Activated CD4-positive, CD25-positive, alpha-beta regulatory T cell treated with anti-CD3 and anti-CD28 coated beads, Interleukin-2, amount 50 U/mL, for 16 hours (primary cell): ENCODE measurements around the gene PRADC1.
"Not testable (repeated sequence)": the region's sequence is repeated elsewhere in the genome, so short reads cannot be mapped to it uniquely, and the experiment has no call there.

Experiments
- DNase-seq: peaks from one replicate; pipeline ENCODE4 v3.0.0-alpha.2; 2020; ENCODE audit warnings: low read depth, low spot score

PRADC1 gene

DNA sequence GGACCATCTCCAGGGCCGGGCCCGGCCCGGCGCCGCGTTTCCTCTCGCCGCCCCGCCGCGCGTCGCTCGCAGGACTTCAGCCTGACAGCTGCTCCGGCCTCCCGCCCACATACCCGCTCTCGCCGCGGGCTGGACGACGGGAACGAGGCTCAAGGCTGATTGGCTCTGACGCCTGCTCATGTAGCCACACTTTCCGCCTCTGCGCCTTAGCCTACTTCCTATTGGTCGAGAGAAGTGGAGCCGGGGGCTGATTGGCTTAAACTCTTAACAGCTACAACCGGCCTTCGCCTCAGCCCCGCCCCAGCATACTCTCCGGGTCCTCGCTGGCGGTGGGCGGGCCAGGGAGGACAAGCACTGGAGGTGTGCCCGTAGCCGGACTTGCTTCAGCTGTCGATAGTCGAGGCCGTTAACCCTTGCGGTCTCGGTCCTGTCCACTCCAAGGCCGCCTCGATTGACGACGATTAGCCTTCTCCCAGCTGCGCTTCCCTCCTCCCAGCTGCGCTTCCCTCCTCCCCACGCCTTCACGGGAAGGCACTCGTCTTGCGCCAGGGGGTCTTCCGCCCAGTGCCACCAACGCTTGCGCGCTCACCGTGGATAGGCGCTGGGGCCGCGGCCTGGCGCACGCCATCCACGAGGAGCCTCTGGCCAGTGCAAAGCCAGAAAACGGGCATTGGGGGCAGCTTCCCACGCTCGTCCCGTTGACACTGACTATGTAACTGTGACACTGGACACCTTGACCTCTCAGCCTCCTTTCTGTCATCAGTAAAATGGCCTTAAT, at the start of gene PRADC1:
PRADC1 (minus strand) TSS at position 86 of the 778 bp plus-strand sequence; CDS start at position 7, 79 bp downstream.
- DNase-seq, result peak; percentile 96

DNA sequence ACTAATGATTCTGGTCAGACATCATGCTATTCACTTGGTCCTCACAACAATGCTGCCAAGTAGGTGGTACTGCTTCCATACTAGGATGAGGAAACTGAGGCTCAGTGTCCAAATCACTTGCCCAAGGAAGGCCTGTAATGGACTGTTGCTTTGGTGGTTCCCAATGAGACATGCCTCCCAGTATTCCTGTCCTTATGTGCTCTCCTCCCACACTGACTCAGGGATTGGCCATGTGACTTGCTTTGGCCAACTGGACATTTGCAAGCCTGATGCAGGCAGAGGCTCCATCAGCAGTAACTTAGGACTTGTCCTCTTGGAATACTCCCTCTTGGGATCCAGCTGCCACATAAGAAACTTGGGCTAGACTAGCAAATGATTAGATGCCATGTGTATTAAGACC, 48.2 kb upstream of the PRADC1 start:
- DNase-seq, result no peak

DNA sequence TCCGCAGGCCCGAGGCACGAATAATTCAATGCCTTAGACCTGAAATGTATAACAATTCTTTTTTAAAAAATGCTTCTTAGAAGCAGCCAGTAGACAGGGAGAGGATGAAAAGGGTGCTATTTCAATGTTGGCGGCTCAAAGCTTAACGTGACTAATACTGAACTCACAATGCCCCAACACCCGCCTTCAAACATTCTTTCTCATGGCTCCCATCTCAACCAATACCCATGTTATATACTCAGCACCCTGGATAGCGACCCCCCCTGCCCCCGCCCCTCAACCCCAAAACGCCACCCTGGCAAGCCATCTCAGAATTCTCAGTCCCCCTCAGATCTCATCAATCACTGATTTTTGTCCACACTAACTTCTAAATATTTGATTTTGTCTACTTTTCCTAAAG, 46.8 kb upstream of the PRADC1 start:
- no peak for DNase-seq

DNA sequence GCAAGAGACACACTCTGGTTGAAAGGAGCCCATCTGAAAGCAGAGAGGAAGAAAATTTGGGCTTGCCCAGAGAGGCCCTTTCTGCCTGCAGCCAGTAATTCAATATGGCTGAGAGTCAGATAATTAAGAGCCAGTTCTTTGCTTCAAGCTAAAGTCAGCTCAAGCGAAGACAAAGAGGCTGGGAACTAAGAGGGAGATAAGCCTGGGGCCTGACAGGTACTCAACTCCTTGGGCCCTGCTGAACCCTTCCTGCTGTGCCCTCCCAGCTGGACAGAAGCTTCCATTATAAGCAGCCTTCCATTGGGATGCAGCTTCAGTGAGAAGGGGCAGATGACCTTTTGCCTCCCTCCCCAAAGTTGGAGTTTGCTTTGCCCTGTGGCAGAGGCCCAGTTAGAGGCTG, 39.2 kb upstream of the PRADC1 start:
- DNase-seq, result no peak

DNA sequence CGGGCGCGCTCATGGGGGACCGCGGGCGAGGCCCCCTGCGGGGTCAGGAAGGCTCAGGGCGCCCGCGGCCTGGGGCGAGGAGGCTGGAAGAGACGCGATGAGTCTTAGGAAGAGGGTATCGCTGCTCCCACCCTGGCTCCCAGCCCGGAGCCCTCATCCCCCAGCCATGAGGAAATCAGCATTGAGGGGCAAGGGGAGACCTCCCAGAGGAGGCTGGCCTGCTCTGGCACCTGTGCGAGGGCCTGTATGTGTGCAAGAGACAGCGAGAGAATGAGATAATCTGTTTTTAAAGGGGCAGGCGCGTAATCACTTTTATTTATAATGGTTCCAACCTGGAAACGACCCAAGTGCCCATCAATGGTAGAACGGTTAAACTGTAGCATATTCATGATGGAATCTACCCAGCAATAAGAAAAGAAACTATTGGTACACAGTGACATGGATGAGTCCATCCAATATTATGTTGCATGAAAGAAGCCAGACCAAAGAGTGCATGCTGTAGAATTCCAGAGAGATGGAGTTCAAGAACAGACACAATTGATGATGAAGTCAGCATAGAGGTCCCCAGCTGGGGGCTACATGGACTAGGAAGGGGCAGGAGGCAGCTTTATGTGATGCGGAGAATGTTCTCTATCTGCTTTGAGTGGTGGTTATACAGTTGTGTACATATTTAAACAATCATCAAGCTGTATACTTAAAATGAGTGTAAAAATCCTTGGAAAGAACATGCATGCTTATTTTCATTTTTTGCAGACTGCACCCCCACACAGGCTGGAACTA, 36.8 kb upstream of the PRADC1 start:
- no peak for DNase-seq

DNA sequence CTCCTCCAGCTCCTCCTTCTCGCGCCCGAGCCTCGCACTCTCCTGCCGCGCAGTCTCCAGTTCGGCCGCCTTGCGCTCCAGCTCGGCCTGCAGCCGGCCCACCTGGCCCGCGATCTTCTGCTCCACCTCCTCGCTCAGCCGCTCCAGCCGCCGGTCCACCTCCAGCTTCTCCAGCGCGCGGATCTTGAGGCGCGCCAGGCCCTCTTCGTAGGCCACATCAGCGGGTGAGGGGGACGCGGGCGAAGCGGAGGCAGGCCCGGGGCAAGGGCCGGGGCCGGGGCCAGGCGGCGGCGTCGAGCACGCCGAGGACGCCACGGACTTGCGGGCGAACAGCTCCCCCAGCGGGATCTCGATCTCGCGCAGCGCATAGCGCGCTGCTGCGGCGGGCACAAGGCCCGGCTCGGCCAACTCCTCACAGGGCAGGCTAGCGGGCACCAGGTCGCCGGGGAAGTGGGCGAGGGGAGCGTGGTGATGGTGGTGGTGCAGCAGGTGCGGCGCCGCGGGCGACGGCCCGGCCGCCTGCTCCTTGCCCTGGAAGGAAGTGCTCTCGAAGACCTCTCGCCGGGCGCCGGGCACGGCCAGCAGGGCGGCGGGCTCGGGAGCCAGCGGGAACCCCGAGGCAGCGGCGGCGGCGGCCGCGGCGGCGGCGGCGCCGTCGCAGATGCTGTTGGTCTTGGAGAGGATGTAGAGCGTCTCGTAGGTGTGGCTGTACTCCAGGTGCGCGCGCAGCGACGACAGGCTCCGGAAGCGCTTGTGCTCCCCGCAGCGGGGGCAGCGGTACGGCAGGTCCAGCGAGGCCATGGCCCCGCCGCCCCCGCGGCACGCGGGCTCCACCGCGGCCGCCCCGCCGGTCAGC, 36.0 kb upstream of the PRADC1 start:
- peak; percentile 51 for DNase-seq

DNA sequence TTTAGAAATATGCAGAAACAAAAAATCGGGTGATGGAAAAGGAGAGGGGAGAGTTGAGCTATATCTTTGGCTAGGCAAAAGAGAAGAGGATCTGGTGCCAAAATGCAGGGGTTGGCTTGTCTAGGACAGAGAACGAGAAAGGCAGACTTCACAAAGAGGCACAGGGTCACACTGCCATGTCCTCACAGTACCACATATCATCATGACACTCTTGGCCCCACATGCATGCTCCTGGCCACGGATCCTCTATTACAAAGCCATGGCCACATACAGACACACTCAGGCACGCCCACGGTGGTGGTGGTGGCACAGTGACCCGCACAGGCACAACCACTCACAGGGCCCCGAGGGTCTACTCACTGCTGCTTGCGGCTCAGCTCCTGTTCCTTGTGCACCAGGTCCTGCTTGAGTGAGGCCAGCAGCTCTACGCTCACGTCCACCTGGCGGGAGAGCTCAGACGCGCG, 35.4 kb upstream of the PRADC1 start:
- no peak for DNase-seq

DNA sequence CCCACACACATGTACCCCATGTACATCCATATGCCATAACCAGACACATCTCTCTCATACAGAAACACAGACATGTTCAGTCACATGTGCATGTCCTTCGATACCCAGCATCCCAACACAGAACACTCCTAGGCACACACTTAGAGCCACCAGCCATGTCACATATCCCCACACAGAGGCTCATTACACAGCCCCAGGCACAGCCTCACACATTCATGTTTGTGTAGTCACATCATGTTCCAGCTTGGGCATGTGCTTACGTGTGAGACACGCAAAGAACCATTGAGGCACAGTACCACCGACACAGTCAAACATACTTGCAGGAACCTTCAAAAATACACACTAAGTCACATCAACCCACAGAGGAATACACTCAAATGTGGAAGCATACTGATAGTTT, 34.0 kb upstream of the PRADC1 start:
- DNase-seq, result no peak

DNA sequence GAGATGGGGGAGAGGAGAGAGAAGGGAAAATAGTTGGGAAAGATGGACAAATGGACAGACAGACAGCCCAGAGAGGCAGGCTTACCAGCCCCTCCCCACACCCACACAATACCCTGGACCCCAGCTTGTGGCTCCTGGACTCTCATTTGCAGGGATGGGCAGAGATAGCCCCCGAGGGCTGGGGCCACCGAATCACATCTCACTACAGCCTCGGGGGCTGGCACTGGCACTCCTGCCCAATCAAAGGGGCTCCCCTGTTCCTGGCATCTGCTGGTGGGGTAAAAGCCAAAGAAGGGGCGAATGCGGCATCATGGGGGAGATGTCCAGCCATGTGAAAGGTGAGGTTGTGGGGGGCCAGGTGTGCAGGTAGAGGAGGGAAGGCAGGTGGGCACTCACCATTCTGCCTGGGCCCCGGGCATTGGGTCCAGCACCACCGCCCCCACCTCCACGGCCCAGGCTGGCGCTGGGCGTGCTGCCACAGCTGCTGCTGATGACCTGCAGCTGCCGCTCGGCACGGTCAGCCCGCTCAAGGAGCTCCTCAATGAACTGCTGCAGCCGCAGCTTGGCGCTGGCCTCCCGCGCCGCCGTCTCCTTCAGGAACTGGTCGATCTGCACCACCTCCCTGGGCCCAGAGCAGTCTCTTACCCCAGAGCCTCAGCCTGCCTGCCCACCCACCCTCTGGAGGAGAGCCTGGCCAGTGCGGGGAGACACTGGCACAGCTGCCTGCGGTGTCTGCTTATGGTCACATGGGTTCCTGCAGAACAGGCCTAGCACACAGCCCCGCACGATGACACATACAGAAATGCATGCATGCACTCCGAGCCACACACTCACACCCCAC, 33.2 kb upstream of the PRADC1 start:
- DNase-seq, result no peak

DNA sequence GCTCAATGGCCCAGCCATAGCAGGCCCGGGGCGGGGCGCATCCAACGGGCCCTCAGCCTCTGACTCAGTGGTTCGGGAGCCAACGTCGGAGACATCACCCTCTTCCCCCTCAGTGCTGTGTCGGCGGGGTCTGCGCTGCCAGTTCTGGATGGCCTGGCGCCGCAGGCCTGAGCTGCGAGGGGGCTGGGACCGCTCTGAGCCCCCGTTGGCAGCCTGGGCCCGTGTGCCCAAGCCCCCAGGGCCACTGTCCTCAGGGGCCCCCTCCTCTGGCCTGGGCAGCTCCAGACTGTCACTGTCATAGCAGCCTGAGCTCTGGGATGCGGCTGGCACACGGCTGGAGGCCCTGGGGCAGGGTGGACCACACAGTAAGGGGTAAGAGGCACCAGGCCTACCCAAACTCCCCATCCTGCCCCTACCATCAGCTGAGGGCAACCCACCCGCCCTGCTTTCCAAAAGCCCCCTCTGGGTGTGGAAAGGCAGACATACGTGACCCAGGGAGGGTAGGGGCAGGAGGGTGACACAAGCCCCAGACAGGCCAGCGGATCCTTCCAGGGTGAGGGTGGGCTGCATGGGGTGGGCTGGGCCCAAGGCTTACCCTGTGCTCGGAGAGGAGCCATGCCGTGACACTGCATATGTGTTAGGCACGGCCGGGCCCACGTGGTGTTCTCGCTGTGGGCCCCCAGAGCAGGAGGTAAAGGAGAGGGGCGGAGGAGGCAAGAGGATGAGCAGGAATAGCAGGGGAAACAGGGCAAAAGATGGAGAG, 32.4 kb upstream of the PRADC1 start:
- DNase-seq, result no peak

DNA sequence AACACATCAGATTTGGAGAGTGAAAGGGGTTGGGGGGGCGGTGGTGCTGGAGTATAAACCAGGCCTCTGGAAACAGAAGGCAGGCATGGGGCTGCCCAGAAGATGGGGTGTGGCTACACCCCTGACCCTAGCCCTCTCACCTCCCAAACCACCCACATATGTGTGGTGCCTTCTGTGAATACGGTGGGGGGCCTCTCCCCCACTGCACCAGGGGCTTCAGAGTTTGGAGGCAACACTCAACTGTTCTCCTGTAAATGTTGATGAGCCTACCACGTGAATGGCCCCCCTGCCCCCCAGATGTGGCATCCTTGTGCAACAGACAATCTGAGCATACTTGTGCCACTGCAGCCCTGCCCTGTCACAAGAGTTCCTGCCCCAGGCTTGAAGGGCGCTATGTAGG, 31.7 kb upstream of the PRADC1 start:
- no peak for DNase-seq

DNA sequence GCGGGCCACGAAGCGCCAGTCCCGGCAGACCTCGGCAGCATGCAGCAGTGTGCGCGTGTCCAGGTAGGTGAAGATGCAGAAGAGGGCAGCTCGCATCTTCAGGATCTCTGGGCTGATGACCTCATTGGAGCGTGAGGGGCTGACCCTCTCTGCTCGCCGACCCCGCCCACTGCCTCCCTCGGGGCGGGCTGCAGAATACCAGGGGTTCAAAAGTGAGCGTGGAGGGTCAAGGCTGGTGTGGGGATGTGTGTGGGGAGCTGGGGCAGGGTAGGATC, 31.2 kb upstream of the PRADC1 start:
- DNase-seq, result no peak

DNA sequence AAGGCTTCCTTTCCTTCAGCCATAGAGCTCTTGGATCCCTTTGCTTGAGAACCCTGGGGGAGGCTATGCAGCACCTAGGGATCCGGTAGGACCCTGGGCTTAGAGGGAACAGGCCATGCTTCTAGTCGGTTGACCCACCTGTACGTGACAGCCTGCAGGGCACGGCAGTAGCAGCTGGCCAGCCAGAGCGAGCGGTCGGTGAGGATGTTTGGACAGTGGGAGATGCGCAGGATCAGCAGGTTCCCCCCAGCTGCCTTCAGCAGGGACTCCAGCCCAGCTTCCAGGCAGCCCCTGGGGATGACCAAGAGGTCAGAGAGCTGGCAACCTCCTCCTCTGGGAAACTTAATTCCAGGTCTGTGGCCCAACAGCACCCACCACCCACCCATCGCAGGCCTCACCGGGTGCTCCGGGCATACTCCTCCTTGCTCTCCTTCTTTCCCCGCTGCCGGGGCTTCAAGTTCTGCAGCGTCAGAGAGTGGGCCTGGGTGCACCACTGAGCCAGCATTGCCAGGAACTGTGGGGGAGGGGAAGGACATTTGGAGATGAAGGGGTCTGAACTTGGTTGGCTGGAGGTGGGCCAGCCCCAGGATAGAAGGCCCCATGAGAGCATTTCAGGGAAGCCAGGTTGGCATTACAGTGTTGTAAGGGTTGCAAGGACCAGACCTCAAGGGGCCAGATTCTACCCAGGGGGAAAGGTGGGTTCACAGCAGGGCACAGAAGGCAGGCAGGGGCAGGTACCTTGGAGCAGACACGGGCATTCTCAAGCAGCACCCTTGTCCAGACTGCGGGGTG, 30.7 kb upstream of the PRADC1 start:
- no peak for DNase-seq

DNA sequence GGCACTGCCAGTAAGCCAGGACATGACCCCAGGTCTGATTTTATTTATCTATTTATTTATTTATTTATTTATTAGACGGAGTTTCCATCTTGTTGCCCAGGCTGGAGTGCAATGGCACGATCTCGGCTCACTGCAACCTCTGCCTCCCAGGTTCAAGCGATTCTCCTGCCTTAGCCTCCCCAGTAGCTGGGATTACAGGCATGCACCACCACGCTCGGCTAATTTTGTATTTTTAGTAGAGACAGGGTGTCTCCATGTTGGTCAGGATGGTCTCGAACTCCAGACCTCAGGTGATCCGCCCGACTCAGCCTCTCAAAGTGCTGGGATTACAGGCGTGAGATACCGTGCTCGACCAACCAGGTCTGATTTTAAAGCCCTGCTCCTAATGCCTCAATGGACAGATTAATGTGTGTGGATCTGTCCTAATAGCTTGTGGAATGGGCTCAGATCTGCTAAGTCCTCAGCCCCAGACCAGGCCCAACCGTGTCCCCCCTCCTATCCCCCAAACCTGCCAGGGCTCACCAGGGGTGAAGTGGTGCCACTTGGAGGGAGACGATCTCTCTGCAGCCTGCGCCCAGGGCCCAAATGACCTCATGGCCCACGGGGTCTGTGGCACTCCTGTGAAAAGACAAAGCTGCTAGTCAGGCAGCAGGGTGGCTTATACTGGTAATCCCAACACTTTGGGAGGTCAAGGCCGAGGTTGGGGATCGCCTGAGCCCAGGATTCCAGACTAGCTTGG, 29.8 kb upstream of the PRADC1 start:
- not testable (repeated sequence) for DNase-seq

DNA sequence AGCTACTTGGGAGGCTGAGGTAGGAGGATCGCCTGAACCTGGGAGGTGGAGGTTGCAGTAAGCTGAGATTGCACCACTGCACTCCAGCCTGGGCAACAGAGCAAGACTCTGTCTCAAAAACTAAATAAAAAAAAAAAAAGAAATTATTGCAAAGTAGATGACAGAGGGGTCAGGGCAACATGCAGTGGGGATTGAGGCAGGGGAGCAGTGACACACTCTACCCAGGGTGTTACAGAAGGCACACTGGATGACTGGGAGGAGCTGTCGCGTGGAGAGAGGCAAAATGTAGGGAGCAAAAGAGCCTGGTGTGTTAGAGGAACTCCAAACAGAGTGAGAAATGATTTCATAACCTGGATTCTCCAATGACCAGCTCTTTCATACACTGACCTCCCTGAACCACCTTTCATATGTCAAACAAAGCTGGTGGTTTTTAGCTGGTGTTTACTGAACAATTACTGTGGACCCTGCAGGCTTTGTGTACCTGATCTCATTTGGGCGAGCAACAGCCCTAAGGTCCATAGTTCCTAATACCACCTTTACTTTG, 29.1 kb upstream of the PRADC1 start:
- DNase-seq, result no peak

DNA sequence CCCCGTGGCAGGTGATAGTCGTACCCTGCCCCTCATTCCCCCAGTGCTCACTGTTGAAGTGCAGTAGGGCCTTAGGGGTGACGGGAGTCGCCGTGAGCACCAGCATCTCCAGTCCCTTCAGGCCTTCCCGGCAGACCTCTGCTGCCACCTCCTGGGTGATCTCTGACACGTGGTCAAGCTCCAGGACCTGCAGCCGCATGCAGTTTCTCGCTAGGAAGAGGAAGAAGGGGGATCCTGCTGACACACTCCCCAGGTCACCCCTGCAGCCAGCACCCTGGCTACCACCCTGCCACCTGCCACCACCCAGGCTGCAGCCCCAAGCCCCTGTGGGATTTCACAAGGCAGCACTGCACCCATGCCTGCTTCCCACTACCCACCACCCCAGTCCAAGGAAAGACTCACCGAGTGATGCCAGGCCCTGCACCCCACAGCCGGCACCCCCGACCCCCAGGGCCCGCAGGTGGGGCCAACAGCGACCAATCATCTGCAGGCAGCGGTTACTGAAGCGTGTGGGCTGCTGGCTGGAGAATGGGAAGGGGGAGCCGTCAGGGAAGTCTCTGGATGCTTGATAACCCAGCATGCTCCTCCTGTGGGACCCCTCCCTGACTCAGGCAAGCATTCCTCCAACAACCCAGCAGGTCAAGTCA, 27.4 kb upstream of the PRADC1 start:
- no peak for DNase-seq

DNA sequence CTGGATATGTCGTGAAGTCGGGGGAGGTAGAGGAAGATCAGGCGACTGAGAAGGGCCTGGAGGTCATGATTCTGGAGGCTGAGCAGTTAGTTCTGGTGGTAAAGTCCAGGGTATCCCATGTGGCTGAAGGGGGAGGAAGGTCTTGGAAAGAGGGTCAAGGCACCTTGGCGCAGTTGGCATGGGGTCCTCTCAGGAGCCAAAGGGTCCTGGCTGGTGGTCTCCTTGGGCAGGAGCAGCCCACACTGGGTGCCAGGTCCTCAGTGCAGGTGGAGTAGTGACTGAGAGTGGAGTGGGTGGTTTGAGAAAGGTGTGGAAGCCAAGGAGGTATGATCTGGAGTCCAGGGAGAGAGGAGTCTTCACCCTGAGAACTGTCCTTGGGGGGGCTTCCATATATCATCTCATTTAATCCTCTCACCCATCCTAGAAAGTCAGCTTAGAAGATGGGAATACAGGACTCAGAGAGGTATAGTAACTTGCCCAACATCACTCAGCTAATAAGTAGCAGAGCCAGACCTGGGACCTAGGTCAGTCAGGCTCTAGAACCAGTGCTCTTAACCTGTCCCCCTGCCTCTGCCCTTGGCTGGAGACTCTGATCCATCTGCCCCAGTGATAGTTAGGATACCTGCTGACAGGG, 26.8 kb upstream of the PRADC1 start:
- DNase-seq, result no peak

DNA sequence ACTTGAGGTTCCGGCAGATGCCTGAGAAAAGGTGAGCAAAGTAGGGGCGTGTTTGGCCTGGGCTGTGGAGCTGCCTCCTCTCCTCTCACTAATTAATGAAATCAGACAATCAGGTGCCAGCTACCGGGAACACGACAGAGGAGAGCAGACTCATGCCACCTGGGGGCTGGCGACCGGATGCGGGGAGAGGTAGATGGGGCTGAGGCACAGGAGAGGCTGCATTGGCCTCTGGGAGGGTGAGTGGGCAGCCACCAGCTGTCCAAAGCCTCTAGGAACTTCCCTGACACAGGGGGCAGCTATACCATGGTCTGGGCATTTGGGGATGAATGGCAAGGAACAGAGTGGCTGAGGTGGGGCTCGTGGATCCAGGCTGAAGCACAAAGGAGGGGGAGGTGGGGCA, 26.2 kb upstream of the PRADC1 start:
- DNase-seq, result no peak
